ENCODE results near the gene NALCN.

Gene NALCN

DNA sequence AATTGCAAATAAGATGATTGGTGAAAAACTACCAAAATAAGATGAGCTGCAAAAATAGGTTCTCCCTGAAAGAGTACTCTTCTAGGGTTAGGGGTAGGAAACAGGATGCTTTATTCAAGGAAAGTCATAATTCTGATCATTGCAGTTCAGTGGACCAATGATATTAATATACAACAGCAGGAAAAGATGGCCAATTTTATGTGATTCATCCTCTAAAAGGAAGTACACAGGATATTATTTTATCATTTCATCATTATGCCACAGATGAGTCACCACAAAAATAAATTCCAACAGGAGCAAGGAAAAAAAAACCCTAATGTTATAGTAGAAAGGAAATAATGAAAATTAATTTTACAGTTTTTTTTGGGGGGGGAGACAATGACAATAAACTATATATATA is 205.0 kb downstream of the NALCN start:
- H3K4me3 ChIP-seq (ENCODE audit: control insufficient read depth, low read depth, low read length): no peak overlapping the region
- peak; percentile 66 for DNase-seq (ENCODE audit: low read depth)
- TF ChIP-seq, protein P1, sequence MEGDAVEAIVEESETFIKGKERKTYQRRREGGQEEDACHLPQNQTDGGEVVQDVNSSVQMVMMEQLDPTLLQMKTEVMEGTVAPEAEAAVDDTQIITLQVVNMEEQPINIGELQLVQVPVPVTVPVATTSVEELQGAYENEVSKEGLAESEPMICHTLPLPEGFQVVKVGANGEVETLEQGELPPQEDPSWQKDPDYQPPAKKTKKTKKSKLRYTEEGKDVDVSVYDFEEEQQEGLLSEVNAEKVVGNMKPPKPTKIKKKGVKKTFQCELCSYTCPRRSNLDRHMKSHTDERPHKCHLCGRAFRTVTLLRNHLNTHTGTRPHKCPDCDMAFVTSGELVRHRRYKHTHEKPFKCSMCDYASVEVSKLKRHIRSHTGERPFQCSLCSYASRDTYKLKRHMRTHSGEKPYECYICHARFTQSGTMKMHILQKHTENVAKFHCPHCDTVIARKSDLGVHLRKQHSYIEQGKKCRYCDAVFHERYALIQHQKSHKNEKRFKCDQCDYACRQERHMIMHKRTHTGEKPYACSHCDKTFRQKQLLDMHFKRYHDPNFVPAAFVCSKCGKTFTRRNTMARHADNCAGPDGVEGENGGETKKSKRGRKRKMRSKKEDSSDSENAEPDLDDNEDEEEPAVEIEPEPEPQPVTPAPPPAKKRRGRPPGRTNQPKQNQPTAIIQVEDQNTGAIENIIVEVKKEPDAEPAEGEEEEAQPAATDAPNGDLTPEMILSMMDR (conservative IDR thresholded peaks at IDR 0.05; ENCODE audit: control insufficient read depth, insufficient read depth, low read depth, low read length): no peak

- H3K4me3 ChIP-seq (ENCODE audit: control insufficient read depth, low read depth, low read length): no peak overlapping the region
- DNase-seq (ENCODE audit: low read depth): no peak
- TF ChIP-seq, protein P1 (conservative IDR thresholded peaks at IDR 0.05; ENCODE audit: control insufficient read depth, insufficient read depth, low read depth, low read length): no peak
Observed at GRCh38 chr13:101210774-101211173, 205.5 kb downstream of the NALCN start.

GRCh38 chr13:101209206-101209893 is 207.0 kb downstream of the NALCN start:
- DNase-seq (ENCODE audit: low read depth): no peak
- H3K4me3 ChIP-seq (ENCODE audit: control insufficient read depth, low read depth, low read length): no peak overlapping the region
- TF ChIP-seq, protein P1 (conservative IDR thresholded peaks at IDR 0.05; ENCODE audit: control insufficient read depth, insufficient read depth, low read depth, low read length): no peak

DNA sequence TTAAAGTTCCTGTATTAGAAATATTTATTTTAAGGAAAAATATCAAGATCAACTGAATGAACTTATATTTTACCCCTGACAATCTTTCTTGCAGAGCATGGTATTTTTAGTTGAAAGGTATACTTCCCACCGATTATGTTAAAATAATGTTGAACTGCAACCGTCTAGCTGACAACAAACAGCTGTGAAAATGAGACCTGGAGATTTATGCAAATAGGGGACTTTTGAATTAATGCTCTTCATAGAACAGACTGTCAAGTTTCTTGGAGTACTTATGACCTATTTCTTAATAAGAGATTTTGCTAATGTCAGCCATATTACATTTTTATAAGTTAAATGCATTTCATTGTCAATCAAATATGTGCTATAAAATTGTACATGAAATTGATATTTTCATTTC is 210.9 kb downstream of the NALCN start:
- TF ChIP-seq, protein P1 (conservative IDR thresholded peaks at IDR 0.05; ENCODE audit: control insufficient read depth, insufficient read depth, low read depth, low read length): no peak
- no peak overlapping the region for H3K4me3 ChIP-seq (ENCODE audit: control insufficient read depth, low read depth, low read length)
- DNase-seq (ENCODE audit: low read depth): no peak

- H3K4me3 ChIP-seq (ENCODE audit: control insufficient read depth, low read depth, low read length): no peak overlapping the region
- peak; percentile 4 for DNase-seq (ENCODE audit: low read depth)
- TF ChIP-seq, protein P1 (conservative IDR thresholded peaks at IDR 0.05; ENCODE audit: control insufficient read depth, insufficient read depth, low read depth, low read length): no peak
Observed at GRCh38 chr13:101204270-101205020, 211.9 kb downstream of the NALCN start.

GRCh38 chr13:101202590-101202989 is 213.7 kb downstream of the NALCN start:
- H3K4me3 ChIP-seq (ENCODE audit: control insufficient read depth, low read depth, low read length): no peak overlapping the region
- no peak for DNase-seq (ENCODE audit: low read depth)
- TF ChIP-seq, protein P1 (conservative IDR thresholded peaks at IDR 0.05; ENCODE audit: control insufficient read depth, insufficient read depth, low read depth, low read length): no peak
